Measurements from ENCODE around the gene SPATS2.
"Not testable (repeated sequence)": the region's sequence is repeated elsewhere in the genome, so short reads cannot be mapped to it uniquely, and the experiment has no call there.

SPATS2 gene

GRCh38 chr12:49465132-49465531 is 97.9 kb downstream of the SPATS2 start:
- no peak for DNase-seq (ENCODE audit: low spot score)

GRCh38 chr12:49470986-49471385 is 103.7 kb downstream of the SPATS2 start:
- no peak for DNase-seq (ENCODE audit: low spot score)

DNA sequence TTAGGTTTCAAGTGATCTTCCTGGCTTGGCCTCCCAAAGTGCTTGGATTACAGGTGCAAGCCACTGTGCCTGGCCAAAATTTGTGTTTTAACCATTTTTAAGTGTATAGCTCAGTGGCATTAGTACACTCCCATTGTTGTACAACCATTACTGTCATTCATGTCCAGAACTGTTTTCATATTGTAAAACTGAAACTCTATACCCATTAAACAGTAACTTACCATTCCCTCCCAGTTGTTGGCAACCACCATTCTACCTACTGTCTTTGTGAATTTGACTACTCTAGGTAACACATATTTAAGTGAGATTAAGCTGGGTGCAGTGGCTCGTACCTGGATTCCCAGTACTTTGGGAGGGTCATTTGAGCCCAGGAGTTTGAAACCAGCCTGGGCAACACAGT is 104.3 kb downstream of the SPATS2 start:
- no peak for DNase-seq (ENCODE audit: low spot score)

GRCh38 chr12:49476091-49476490 is 108.8 kb downstream of the SPATS2 start:
- no peak for DNase-seq (ENCODE audit: low spot score)

DNA sequence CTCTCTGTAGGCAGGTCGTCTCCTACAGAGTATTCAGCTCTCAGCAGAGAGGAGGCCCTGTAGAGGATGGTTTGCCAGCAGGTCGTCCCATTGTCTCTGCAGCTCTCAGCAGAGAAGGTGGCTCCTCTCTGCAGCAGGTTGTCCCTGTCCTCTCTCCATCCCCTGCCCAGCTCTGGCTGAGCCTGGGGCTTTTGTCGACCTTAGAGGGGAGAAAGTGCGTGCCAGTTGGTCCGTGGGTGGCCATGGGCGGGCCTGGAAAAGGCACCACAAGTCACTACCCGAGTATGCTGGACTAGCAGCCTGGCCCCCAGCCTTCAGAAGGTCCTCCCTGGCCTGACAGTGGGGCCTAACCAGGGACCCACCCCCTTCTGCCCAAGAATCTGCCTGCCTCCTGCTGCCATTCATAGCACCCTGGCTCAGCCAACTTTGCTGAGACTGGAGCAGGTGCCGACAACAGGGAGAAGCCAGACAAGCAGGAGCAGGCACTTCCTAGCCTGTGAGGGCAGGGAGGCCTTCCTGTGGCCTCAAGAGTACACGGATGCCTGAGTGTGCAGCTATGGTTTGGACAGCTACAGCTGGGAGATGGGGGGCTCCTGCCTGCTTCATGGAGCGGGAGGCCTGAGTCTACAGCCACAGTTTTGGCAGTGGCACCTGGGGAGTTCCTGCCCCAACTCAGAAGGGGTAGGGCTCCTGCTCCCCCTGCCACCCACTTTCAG is 111.8 kb downstream of the SPATS2 start:
- DNase-seq (ENCODE audit: low spot score): no peak

- peak; percentile 25 for DNase-seq (ENCODE audit: low spot score)
These were observed 115.1 kb downstream of the SPATS2 start for GRCh38 chr12:49482095-49483051.

- DNase-seq (ENCODE audit: low spot score): no peak
These were observed 116.4 kb downstream of the SPATS2 start for GRCh38 chr12:49483619-49484018.

GRCh38 chr12:49487605-49488004 is 120.3 kb downstream of the SPATS2 start:
- no peak for DNase-seq (ENCODE audit: low spot score)

DNA sequence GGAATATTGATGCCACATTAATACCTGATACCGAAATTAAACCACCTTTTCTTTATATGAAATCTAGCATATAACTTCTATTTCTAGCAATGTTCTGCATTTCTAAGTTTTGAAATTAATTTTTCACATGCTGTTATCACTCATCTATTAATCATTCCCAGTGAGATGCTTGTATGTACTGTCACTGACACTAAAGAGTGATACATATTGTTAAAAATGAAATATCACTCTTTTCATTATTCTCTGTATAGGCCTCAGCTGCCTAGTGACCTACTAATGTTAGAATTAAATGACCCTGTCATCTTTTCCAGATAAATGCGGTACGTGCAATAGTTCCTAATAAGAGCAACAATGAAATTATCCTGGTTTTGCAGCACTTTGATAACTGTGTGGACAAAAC is 121.9 kb downstream of the SPATS2 start:
- DNase-seq (ENCODE audit: low spot score): no peak

DNA sequence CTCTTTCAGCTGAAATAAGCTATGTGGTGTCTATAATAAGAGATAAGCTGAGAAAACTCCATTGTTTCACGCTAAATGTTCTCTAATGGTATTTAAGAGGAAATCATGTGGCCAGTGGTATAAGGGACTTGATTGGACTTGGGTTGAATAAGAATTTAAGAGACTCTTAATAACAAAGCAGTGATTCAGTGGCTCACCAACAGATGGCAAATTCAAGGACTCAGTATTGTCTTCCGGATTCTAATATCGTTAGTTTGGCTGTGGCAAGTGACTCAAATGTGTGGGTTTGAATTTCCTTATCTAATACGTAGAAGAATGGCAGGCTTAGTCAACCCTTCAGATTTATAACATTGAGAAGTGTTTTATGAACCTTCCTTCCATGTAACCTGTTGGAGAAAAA is 122.5 kb downstream of the SPATS2 start:
- no peak for DNase-seq (ENCODE audit: low spot score)

DNA sequence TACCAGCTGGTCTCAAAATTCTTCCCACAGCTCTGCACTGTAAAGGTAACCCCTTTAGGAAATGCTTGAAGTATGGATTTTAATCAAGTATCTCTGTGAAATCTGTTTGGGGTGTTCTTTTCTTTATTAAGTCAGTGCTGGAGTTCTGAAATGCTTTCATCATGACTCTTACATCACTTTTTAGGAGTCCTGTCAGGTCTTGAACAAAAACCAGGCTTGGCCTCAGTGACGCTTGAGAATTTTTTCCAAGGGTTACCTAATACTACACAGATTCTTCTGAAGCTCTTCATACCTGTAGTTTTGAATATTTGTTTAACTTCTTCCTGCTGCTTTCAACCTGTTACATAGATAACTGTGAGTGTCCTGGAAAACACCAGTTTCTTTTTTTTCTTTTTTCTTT is 124.6 kb downstream of the SPATS2 start:
- no peak for DNase-seq (ENCODE audit: low spot score)

DNA sequence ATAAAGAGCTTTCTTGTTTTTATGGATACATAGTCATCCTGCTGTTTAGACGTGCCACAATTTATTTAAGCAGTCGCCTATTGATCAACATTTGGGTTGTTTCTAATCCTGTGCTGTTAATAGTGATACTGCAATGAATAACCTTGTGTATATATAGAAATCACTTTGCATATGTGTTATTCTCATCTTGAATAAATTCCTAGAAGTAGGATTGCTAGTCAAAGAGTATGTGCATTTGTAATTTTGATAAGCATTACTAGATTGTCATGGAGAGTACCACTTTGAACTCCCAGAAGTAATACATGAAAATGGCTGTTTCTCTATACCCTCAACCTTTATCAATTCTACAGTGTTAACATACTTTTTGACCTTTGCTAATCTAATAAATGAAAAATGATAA is 126.6 kb downstream of the SPATS2 start:
- no peak for DNase-seq (ENCODE audit: low spot score)

DNA sequence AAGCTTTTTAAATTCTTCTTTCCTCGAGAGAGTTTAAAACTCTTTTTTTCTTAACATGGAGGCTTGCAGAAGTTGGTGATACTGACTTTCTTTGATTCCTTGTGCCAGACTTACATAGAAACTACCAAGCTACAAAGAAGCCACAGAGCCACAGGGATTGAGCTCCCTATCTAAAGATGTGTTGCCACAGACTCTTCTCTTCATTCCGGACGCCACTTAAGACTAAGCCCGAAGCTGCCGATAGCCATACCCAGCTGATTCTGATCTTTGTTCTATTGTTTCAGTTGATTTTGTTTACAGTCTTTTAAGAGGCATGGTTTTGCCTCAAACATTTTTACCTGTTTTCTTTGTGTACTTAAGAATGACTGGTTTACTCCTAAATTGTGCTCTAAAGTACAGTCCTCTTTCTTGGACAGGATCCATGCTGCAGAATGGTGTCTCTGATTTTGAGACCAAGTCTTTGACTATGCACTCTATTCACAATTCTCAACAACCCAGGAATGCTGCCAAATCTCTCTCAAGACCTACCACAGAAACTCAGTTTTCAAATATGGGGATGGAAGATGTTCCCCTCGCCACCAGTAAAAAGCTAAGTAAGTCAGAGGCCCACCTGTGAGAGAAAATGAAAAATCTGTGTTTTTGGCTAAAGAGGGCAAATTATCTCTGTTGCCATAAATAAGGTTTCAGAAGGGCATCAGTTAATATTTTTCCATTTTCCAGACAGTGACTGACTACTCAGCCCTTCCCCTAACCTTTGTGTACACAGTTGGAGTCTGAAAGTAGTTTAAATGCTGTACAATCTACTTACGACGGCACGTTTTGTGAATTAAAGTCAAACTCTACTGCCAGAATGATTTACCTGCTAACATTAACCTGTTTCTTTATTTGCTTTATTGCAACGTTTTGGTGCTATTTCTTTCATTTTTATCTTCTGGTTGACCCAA is 129.4 kb downstream of the SPATS2 start:
- DNase-seq (ENCODE audit: low spot score): no peak

GRCh38 chr12:49501895-49502294 is 134.6 kb downstream of the SPATS2 start:
- DNase-seq (ENCODE audit: low spot score): no peak

GRCh38 chr12:49502590-49502989 is 135.3 kb downstream of the SPATS2 start:
- no peak for DNase-seq (ENCODE audit: low spot score)

GRCh38 chr12:49503674-49504180 is 136.5 kb downstream of the SPATS2 start:
- DNase-seq (ENCODE audit: low spot score): no peak

DNA sequence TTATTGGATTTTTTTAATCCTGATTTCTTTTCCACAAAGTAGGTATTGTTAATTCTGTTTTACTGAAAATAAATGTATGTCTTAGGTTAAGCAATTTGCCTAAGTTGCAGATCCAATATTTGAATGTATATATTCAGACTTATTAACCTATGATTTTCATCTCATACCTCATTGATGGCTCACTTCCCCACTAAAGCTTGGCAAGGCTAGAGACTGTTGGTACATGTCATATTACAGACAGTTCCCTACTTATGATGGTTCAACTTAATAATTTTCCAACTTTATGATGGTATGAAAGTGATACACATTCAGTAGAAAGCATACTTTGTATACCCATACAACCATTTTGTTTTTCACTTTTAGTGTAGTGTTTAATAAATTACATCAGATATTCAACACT is 138.4 kb downstream of the SPATS2 start:
- no peak for DNase-seq (ENCODE audit: low spot score)

DNA sequence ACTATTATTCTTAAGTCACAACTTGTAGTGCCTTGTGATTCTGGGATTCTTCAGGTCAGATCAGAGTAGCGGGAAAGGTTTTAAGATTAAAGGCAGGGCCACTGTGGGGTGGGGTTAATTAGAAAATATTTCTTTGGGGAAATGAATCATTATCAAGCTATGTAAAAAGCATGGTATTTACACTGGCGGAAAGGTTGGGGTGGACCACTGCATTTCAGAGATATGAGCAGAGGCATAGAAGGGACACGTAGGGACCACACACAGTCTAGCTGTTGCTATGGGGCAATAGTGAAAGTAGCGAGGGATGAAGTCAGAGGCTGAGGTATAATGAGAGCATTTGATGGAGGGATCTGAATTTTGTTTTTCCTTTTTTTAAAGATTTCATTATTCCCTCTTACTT is 139.9 kb downstream of the SPATS2 start:
- DNase-seq (ENCODE audit: low spot score): no peak

- not testable (repeated sequence) for DNase-seq (ENCODE audit: low spot score)
These were observed 142.4 kb downstream of the SPATS2 start for GRCh38 chr12:49509681-49510080.

DNA sequence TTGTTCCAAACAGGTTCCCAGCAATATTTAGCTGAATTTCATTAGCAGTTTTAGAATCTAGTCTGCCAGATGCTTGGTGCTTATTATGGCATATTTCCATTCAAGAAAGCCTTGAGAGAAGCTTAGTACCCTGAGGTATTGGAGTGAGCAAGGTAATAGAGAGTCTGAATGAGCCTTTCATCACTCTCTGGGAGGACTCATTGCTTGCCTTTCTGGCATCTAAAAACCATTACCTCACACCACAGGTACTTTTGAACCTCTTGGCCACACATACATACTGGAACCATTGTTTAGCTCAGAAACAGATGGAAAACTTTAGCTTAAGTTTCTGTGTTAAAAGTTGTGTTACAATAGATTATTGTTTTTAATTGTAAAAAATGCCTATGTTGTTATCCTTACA is 144.1 kb downstream of the SPATS2 start:
- no peak for DNase-seq (ENCODE audit: low spot score)

- DNase-seq (ENCODE audit: low spot score): no peak
These were observed 145.3 kb downstream of the SPATS2 start for GRCh38 chr12:49512546-49512945.

- no peak for DNase-seq (ENCODE audit: low spot score)
These were observed 148.0 kb downstream of the SPATS2 start for GRCh38 chr12:49515266-49515665.

Measured in HuH-7.5 (cell line).